Fibroblast of pulmonary artery (primary cell): ENCODE data around the gene FAM168A.

ENCODE experiments used
- DNase-seq: peaks from one replicate; pipeline ENCODE4 v3.0.0-alpha.2; 2010; ENCODE audit warnings: low read depth
- H3K4me3 ChIP-seq: replicated peaks from 2 replicates; pipeline ENCODE4 v1.5.1; 2011; ENCODE audit warnings: low read depth, mild to moderate bottlenecking, control low read depth, low read length, moderate library complexity
- TF ChIP-seq, protein P1 (sequence below): IDR thresholded peaks from 2 replicates; pipeline ENCODE4 v1.5.1; 2011; ENCODE audit warnings: mild to moderate bottlenecking, control low read depth, low read length, inconsistent platforms; ENCODE audit errors: missing control alignments

FAM168A gene

GRCh38 chr11:73458201-73458600 lies 139.7 kb downstream of the FAM168A start:
- DNase-seq, result no peak
- H3K4me3 ChIP-seq, result no peak overlapping the region
- TF ChIP-seq, protein P1, sequence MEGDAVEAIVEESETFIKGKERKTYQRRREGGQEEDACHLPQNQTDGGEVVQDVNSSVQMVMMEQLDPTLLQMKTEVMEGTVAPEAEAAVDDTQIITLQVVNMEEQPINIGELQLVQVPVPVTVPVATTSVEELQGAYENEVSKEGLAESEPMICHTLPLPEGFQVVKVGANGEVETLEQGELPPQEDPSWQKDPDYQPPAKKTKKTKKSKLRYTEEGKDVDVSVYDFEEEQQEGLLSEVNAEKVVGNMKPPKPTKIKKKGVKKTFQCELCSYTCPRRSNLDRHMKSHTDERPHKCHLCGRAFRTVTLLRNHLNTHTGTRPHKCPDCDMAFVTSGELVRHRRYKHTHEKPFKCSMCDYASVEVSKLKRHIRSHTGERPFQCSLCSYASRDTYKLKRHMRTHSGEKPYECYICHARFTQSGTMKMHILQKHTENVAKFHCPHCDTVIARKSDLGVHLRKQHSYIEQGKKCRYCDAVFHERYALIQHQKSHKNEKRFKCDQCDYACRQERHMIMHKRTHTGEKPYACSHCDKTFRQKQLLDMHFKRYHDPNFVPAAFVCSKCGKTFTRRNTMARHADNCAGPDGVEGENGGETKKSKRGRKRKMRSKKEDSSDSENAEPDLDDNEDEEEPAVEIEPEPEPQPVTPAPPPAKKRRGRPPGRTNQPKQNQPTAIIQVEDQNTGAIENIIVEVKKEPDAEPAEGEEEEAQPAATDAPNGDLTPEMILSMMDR, result no peak

DNA sequence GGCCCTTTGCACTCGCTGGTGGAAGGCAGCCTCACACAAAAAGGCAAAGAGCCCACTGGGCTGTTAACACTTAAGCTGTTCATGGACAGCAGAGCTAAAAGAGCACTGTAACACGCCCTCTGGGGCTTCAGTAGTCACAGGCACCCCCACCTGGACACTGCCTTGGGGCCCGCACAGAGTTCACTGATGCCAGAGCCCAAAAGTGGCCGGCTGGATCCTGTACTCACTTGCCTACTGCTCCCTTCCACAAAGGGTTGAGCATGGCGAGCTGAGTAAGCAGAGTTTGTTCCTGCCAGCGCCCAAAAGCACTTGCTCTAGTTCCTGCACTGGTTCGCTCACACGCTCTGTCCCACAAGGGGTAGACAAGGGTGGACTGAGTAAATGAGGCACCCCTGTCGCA lies 142.9 kb downstream of the FAM168A start:
- TF ChIP-seq, protein P1, result no peak
- no peak overlapping the region for H3K4me3 ChIP-seq
- no peak for DNase-seq

- TF ChIP-seq, protein P1, result no peak
- DNase-seq, result peak; percentile 71
- H3K4me3 ChIP-seq, result no peak overlapping the region
Observed at GRCh38 chr11:73453562-73453961, 144.3 kb downstream of the FAM168A start.

GRCh38 chr11:73452726-73453125 lies 145.2 kb downstream of the FAM168A start:
- H3K4me3 ChIP-seq, result no peak overlapping the region
- DNase-seq, result no peak
- TF ChIP-seq, protein P1, result no peak

DNA sequence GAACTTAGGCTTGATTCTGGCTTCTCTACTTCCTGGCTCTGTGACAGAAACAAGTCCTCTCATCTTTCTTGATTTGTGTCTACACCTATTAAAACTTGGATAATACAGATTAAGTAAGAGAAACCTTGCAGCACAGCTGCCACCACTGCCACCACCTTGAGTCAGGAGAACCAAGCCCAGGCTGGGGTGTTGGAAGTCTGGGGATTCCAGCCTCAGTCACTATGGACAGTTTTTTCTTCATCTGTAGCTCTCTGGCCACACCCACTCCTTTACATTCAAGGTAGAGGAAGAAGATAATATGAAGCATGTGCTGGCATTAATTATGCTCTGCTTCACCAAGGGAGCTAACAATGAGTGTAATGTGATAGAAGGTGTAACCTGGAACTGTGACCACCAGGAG lies 146.0 kb downstream of the FAM168A start:
- DNase-seq, result no peak
- H3K4me3 ChIP-seq, result no peak overlapping the region
- TF ChIP-seq, protein P1, result no peak

DNA sequence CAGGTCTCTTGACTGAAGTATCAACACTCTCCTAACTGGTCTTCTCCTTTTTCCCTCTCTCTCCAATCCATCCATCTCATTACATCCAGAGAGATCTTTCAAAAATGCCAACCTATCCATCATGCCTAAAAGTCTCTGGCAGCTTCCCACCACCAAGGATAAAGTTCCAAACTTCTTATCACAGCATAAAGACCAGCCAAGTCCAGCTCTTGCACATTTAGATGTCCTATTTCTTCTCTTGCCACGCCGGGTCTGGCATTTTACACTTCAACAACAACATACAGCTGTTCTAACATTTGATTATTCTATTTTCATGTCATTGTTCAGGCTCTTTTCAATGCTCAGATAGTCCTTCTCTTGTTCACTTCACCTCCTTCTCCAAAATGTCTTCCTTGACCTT lies 151.1 kb downstream of the FAM168A start:
- no peak overlapping the region for H3K4me3 ChIP-seq
- TF ChIP-seq, protein P1, result no peak
- DNase-seq, result no peak

- no peak overlapping the region for H3K4me3 ChIP-seq
- TF ChIP-seq, protein P1, result no peak
- no peak for DNase-seq
Observed at GRCh38 chr11:73445980-73446379, 151.9 kb downstream of the FAM168A start.
